IPS-18c (cell line): ENCODE measurements around the gene BCL2L15.
A peak's percentile ranks its signal among the peaks of the same experiment; 100 is the strongest.

ENCODE experiments used
- H3K4me3 ChIP-seq: 2 replicates; pipeline ENCODE4 v1.7.0; 2013; ENCODE audit warnings: low read depth, mild to moderate bottlenecking, low read length, moderate library complexity; ENCODE audit not compliant: insufficient read depth
- H3K9me3 ChIP-seq: one replicate; pipeline ENCODE4 v1.6.1; 2013; ENCODE audit warnings: mild to moderate bottlenecking, low read length, moderate library complexity; ENCODE audit not compliant: control insufficient read depth, insufficient read depth

The BCL2L15 gene

DNA sequence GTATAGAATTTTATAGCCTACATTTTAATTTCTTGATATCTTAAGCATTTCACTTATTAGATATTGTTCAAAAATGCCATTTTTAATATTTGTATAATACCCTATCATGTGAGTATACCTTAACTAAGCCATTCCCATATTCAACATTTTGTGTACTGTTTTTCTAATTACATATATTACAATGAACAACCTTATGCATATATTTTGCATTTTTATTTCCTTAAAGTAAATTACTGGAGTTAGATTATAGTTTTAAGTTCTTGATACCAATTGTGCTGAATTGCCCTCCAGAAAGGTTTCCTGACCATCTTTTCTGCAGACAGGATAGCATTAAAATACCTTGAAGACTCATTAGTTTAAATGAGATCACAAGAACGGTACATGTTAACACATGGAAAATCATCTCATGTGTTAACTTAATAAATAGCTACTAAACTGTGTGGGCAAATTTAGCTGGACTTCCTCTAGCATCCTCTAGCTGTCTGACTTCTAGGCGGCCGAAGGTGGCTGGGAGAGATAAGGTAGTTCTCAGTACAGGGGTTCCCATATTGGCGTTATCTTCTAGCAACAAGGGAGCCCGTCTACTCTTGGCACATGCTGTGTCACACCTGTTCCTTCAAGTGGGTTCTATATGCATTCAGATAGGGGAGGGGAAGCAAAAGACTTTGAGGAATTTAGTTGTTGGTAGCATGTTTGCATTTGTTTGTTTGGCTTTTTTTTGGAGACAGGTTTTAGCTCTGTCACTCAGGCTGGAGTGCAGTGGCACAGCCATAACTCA, 26.7 kb upstream of the BCL2L15 start:
- H3K9me3 ChIP-seq, result no peaks in the 10 kb centered on the region
- no peak overlapping the region for H3K4me3 ChIP-seq

DNA sequence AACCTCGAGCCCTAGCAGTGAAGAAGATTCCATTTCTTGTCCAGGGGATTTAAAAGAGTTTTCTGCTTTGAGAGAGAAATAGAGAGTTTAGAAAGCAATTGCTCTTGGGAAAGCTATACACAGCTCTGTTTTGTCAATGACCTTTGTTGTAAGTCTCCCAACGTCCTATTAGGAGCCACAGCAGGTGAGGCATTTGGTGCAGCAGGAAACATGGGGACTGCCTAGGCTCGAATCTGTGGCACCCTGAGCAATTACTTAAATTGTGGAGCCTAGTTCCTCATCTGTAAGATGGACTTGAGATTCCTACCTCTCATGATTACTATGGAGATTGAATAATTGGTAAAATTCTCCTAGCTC, 25.9 kb upstream of the BCL2L15 start:
- no peak overlapping the region for H3K4me3 ChIP-seq
- no peaks in the 10 kb centered on the region for H3K9me3 ChIP-seq

GRCh38 chr1:113912594-113913311, 25.4 kb upstream of the BCL2L15 start:
- no peaks in the 10 kb centered on the region for H3K9me3 ChIP-seq

GRCh38 chr1:113905435-113905861, 18.1 kb upstream of the BCL2L15 start:
- H3K4me3 ChIP-seq, result peak overlapping the region; percentile 100

More at GRCh38 chr1:113912594-113913311, 25.4 kb upstream of the BCL2L15 start:
- no peak overlapping the region for H3K4me3 ChIP-seq

GRCh38 chr1:113904674-113905434, 17.5 kb upstream of the BCL2L15 start, which contains the start of the genes AP4B1 and DCLRE1B:
TSS of gene AP4B1 (minus strand) at chr1:113904799. CDS start at chr1:113904717, 82 bp downstream.
TSS of gene DCLRE1B (plus strand) at chr1:113905326. CDS start at chr1:113905587, 261 bp downstream.
- Histone ChIP-seq H3K9me3 (no peaks in the 10 kb centered on the region), H3K4me3 (peak within 1 kb of the TSS; percentile 100)

More at GRCh38 chr1:113905435-113905861, 18.1 kb upstream of the BCL2L15 start:
- no peaks in the 10 kb centered on the region for H3K9me3 ChIP-seq

DNA sequence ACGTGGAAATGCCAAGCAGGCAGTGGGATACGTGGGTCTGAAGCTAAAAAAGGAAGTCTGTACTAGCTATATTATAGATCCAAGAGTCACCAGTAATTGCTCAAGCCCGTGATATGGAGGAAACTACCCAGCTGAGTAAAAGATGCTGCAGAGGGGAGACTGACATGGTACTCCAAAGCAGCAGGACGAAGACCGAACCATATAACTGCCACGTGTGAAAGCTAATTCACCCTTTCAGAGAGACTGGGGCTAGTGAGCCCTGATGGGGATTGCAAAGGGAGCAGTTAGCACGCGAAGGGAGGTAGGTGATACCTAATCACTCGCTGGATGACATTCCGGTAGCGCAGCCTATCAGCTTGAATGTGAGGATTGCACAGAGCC, 16.9 kb upstream of the BCL2L15 start:
- peak overlapping the region; percentile 100 for H3K4me3 ChIP-seq
- no peaks in the 10 kb centered on the region for H3K9me3 ChIP-seq

- H3K4me3 ChIP-seq, result peak overlapping the region; percentile 100
- H3K9me3 ChIP-seq, result no peaks in the 10 kb centered on the region
These were observed 16.3 kb upstream of the BCL2L15 start for GRCh38 chr1:113903501-113904292.

DNA sequence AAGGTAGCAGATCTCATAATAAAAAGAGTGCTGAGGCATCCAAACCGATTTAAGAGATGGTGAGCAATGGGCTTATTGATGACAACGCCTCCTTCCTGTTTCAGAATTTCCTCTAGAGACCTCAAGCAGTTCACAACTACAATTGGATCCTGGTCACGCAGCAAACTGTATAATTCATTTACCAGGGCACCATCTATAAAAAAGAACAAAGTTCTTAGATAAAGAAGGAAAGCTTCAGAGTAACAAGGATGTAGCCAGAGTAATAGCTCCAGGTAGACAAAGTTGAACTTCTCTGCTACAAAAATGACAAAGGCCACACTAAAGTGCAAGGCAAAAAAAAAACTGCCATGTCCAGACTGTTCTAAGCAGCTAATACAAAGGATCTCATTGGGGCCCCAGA, 13.8 kb upstream of the BCL2L15 start:
- no peak overlapping the region for H3K4me3 ChIP-seq
- no peaks in the 10 kb centered on the region for H3K9me3 ChIP-seq

DNA sequence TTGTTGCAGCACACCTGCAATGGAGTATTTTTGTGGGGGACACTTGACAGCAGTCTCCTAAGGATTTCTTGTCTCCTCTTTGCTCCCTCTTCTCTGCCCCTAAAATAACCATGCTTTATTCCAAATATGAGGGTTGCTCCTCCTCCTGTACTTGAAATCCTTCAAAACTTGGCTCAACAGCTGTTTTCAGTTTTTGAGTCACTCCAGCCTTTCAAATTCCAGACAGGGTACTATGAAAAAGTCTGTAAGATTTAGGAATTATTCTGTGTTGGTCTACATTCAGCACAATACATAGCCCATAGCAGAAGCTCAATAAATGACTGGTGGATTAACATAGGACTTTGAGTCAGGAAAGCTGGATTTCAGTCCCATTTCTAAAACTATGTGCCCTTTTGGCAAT, 11.7 kb upstream of the BCL2L15 start:
- Histone ChIP-seq H3K4me3 (no peak overlapping the region), H3K9me3 (no peaks in the 10 kb centered on the region)

- Histone ChIP-seq H3K9me3 (no peaks in the 10 kb centered on the region), H3K4me3 (no peak overlapping the region)
These were observed 10.9 kb upstream of the BCL2L15 start for GRCh38 chr1:113898241-113898814.

- Histone ChIP-seq H3K4me3 (no peak overlapping the region), H3K9me3 (no peaks in the 10 kb centered on the region)
These were observed 8.6 kb upstream of the BCL2L15 start for GRCh38 chr1:113895961-113896360.

- H3K9me3 ChIP-seq, result no peaks in the 10 kb centered on the region
- H3K4me3 ChIP-seq, result no peak overlapping the region
These were observed 7.7 kb upstream of the BCL2L15 start for GRCh38 chr1:113895098-113895497.

DNA sequence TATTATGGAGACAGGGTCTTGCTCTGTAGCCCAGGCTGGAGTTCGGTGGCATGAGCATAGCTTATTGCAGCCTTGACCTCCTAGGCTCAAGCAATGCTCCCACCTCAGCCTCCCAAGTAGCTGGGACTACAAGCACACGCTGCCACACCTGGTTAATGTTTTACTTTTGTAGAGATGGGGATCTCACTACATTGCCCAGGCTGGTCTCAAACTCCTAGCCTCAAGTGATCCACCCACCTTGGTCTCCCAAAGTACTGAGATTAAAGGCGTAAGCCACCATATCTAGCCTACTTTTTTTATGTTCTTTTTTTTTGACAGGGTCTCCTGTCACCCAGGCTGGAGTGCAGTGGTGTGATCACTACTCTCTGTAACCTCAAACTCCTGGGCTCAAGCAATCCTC, 5.9 kb upstream of the BCL2L15 start:
- Histone ChIP-seq H3K4me3 (no peak overlapping the region), H3K9me3 (no peaks in the 10 kb centered on the region)

DNA sequence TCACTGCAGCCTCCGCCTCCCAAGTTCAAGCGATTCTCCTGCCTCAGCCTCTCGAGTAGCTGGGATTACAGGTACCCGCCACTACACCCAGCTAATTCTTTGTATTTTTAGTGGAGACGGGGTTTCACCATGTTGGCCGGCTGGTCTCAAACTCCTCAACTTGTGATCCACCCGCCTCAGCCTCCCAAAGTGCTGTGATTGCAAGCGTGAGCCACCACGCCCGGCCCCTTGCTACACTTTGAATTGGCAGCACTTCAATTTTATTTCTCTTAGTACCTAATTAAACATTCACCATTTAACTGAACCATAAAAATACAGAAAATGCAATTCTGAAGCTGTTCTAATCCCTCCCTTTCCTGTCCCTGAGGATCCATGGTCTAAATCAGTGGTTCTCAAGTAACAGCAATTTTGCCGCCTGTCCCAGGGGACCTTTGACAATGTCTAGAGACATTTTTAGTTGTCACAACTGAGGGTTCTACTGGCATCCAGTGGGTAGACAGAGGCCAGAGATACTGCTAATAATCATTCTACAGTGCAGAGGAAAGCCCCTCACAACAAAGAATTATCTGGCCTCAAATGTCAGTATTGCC, 4.3 kb upstream of the BCL2L15 start:
- H3K4me3 ChIP-seq, result no peak overlapping the region

GRCh38 chr1:113890816-113891215, 3.4 kb upstream of the BCL2L15 start:
- Histone ChIP-seq H3K4me3 (no peak overlapping the region), H3K9me3 (no peaks in the 10 kb centered on the region)

More for the DNA sequence above, 4.3 kb upstream of the BCL2L15 start:
- H3K9me3 ChIP-seq, result no peaks in the 10 kb centered on the region
